HEK293 (cell line): Measurements from ENCODE around the gene ARL14EPL.

Experiments used
- CTCF ChIA-PET: fragments of 350-600 bp; formaldehyde crosslinking; extraction: SDS; loops from one replicate; lab custom pipeline; 2021; ENCODE audit warnings: antibody characterized with exemption; lab: Yijun Ruan, JAX
- POLR2A ChIA-PET: fragments of 300-600 bp; formaldehyde crosslinking; extraction: SDS; loops from one replicate; lab custom pipeline; 2020; ENCODE audit warnings: antibody characterized with exemption, inconsistent platforms; lab: Yijun Ruan, JAX
- H3K27ac ChIP-seq: fragments of 200-500 bp; sonication (Bioruptor generic); 2 replicates; pipeline ENCODE4 v1.5.1; 2014; ENCODE audit warnings: low read depth, low read length, control low read depth, inconsistent platforms; ENCODE audit errors: extremely low read depth
- H3K36me3 ChIP-seq, 2 experiments: fragments of 200-500 bp in 1 of 2; sonication (Bioruptor generic) in 1 of 2; 1 replicate in 1 of 2; 2 replicates in 1 of 2; pipeline ENCODE4 v1.5.1; 2014 to 2017; ENCODE audit warnings: inconsistent platforms in 2 of 2, low read length in 2 of 2; ENCODE audit not compliant: control insufficient read depth in 2 of 2, insufficient read depth in 1 of 2
- H3K4me1 ChIP-seq: fragments of 200-500 bp; sonication (Bioruptor generic); 2 replicates; pipeline ENCODE4 v1.5.1; 2014; ENCODE audit warnings: mild to moderate bottlenecking, low read length, inconsistent platforms; ENCODE audit not compliant: control insufficient read depth, insufficient read depth
- H3K4me3 ChIP-seq: 2 replicates; pipeline ENCODE4 v1.5.1; 2011; ENCODE audit warnings: low read depth, mild to moderate bottlenecking, control low read depth, low read length, moderate library complexity
- H3K9me3 ChIP-seq: fragments of 200-500 bp; sonication (Bioruptor generic); 2 replicates; pipeline ENCODE4 v1.5.1; 2014; ENCODE audit warnings: low read depth, low read length, inconsistent platforms; ENCODE audit not compliant: control insufficient read depth, insufficient read depth
- PRDM6 ChIP-seq: fragments of 450-650 bp; formaldehyde crosslinking; IDR thresholded peaks from 2 replicates; pipeline ENCODE4 v1.5.1; 2017; ENCODE audit warnings: missing biosample characterization, missing genetic modification characterization
- RBAK ChIP-seq: fragments of 450-650 bp; formaldehyde crosslinking; IDR thresholded peaks from 2 replicates; pipeline ENCODE4 v1.5.1; 2016; ENCODE audit warnings: missing biosample characterization, missing genetic modification characterization
- TSHZ1 ChIP-seq: fragments of 450-650 bp; formaldehyde crosslinking; IDR thresholded peaks from 2 replicates; pipeline ENCODE4 v1.5.1; 2016; ENCODE audit warnings: missing biosample characterization, missing genetic modification characterization, borderline replicate concordance
- ZBTB48 ChIP-seq: fragments of 450-650 bp; formaldehyde crosslinking; IDR thresholded peaks from 2 replicates; pipeline ENCODE4 v1.5.1; 2016; ENCODE audit warnings: missing biosample characterization, missing genetic modification characterization
- ZNF169 ChIP-seq: fragments of 450-650 bp; formaldehyde crosslinking; IDR thresholded peaks from 2 replicates; pipeline ENCODE4 v1.5.1; 2016; ENCODE audit warnings: missing biosample characterization, missing genetic modification characterization
- ZNF274 ChIP-seq, 2 experiments: fragments of 200-500 bp in 1 of 2; fragments of 450-650 bp in 1 of 2; sonication (Bioruptor generic) in 1 of 2; formaldehyde crosslinking in 1 of 2; IDR thresholded peaks; 2 replicates each; pipeline versions ENCODE4 v1.5.1 to v1.6.1; 2014 to 2016; ENCODE audit warnings: borderline replicate concordance in 1 of 2, inconsistent platforms in 1 of 2, low read length in 1 of 2, missing biosample characterization in 1 of 2, missing genetic modification characterization in 1 of 2
- ZNF302 ChIP-seq: fragments of 450-650 bp; formaldehyde crosslinking; IDR thresholded peaks from 2 replicates; pipeline ENCODE4 v1.5.1; 2016; ENCODE audit warnings: missing biosample characterization, missing genetic modification characterization, low read depth
- ZNF324 ChIP-seq: fragments of 450-650 bp; formaldehyde crosslinking; IDR thresholded peaks from 2 replicates; pipeline ENCODE4 v1.5.1; 2016; ENCODE audit warnings: missing biosample characterization, missing genetic modification characterization
- ZNF426 ChIP-seq: fragments of 450-650 bp; formaldehyde crosslinking; IDR thresholded peaks from 2 replicates; pipeline ENCODE4 v1.5.1; 2017; ENCODE audit warnings: missing biosample characterization, missing genetic modification characterization, mild to moderate bottlenecking, inconsistent platforms, moderate library complexity
- ZNF48 ChIP-seq: fragments of 450-650 bp; formaldehyde crosslinking; IDR thresholded peaks from 2 replicates; pipeline ENCODE4 v1.5.1; 2016; ENCODE audit warnings: missing biosample characterization, missing genetic modification characterization
- ZNF514 ChIP-seq: fragments of 450-650 bp; formaldehyde crosslinking; IDR thresholded peaks from 2 replicates; pipeline ENCODE4 v1.5.1; 2016; ENCODE audit warnings: missing biosample characterization, missing genetic modification characterization
- ZNF548 ChIP-seq: fragments of 450-650 bp; formaldehyde crosslinking; IDR thresholded peaks from 2 replicates; pipeline ENCODE4 v1.5.1; 2016; ENCODE audit warnings: missing biosample characterization, missing genetic modification characterization
- ZNF623 ChIP-seq: fragments of 450-650 bp; formaldehyde crosslinking; IDR thresholded peaks from 2 replicates; pipeline ENCODE4 v1.5.1; 2016; ENCODE audit warnings: missing biosample characterization, missing genetic modification characterization
- ZNF776 ChIP-seq: fragments of 450-650 bp; formaldehyde crosslinking; IDR thresholded peaks from 2 replicates; pipeline ENCODE4 v1.5.0; 2017; ENCODE audit warnings: missing biosample characterization, missing genetic modification characterization, borderline replicate concordance
- ZSCAN30 ChIP-seq: fragments of 450-650 bp; IDR thresholded peaks from 2 replicates; pipeline ENCODE4 v1.5.1; 2018; ENCODE audit warnings: missing biosample characterization, mild to moderate bottlenecking, missing genetic modification characterization, moderate library complexity
- ZSCAN5A ChIP-seq: fragments of 450-650 bp; formaldehyde crosslinking; IDR thresholded peaks from 2 replicates; pipeline ENCODE4 v1.5.1; 2016; ENCODE audit warnings: missing biosample characterization, missing genetic modification characterization

The ARL14EPL gene

GRCh38 chr5:116032094-116032517 is at the start of gene ARL14EPL (continued):
- TF ChIP-seq ZNF548 (tag by site-specific recombination), result no peak

GRCh38 chr5:115983519-115983918 is 48.8 kb upstream of the ARL14EPL start:
- CTCF ChIA-PET, result interaction anchor here (0.6 kb wide), 2 partner anchors 155 to 1216 kb away, joined by 3 read pairs; no protein-coding TSS in a partner anchor
- POLR2A ChIA-PET, result no interaction called here

More at GRCh38 chr5:115983519-115983918, 48.8 kb upstream of the ARL14EPL start:
- Histone ChIP-seq H3K9me3 (no peaks in the 10 kb centered on the region), H3K4me3 (no peak overlapping the region), H3K27ac (no peak overlapping the region), H3K36me3 (no peaks in the 10 kb centered on the region), H3K4me1 (no peaks in the 10 kb centered on the region)
- TF ChIP-seq ZNF514 (tag by site-specific recombination) (no peak), ZNF324 (no peak), ZNF302 (tag by site-specific recombination) (no peak), TSHZ1 (tag by site-specific recombination) (no peak), ZSCAN5A (tag by site-specific recombination) (no peak), ZBTB48 (no peak), ZSCAN30 (tag by site-specific recombination) (no peak), RBAK (tag by site-specific recombination) (no peak), ZNF776 (tag by site-specific recombination) (no peak), ZNF48 (tag by site-specific recombination) (no peak), ZNF169 (tag by site-specific recombination) (no peak), ZNF426 (no peak), ZNF623 (tag by site-specific recombination) (no peak), ZNF274 (IDR thresholded peaks at IDR 0.05; ENCODE audit: low read length) (no peak), ZNF274 (tag by site-specific recombination; IDR thresholded peaks at IDR 0.05; ENCODE audit: borderline replicate concordance) (no peak), PRDM6 (tag by site-specific recombination) (no peak)
